ENCODE measurements around the gene GBA2. TPM values are rescaled to one million over a fixed set of nuclear protein-coding genes. Genes with fewer than 3 reads are reported as not detected.

GBA2 gene
- total and polyA plus RNA-seq, 2 experiments from 2014 or later: 135 to 157 TPM

GRCh38 chr9:35687972-35688557 lies 61.0 kb downstream of the GBA2 start:
- Histone ChIP-seq H3K9me3 (ENCODE audit: low read depth) (no peaks in the 10 kb centered on the region), H3K27me3 (no peaks in the 10 kb centered on the region), H3K36me3 (peaks cover 27% of the 10 kb centered on the region), H3K4me3 (peak overlapping the region; percentile 67), H3K27ac (peak overlapping the region; percentile 95), H3K4me1 (ENCODE audit: low read depth) (peaks cover 32% of the 10 kb centered on the region)
- TF ChIP-seq CTCF (IDR thresholded peaks at IDR 0.05; ENCODE audit: low read depth, low read length): no peak
- DNase-seq (ENCODE audit: low read depth in 1 of 2, low spot score in 1 of 2): peak in 1 of 2 donors; percentile 22

DNA sequence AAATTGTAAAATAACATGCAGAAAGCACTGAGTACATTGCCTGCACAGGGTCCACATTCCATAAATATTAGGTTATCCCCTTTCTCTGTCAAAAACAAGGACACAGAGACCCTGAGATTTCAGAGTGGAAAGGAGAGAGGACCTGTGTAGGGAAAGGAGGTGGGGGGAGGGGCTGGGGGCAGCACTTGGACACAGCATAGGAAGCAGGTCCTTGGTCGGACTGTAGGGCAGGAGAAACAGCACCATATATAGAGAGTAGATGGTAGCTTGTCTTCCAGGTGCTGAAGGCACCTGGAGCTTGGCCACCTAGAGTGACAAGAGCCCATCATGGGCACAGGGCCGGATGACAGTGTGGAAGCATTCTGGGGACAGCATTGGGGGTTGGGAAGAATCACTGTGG lies 61.7 kb downstream of the GBA2 start:
- H3K36me3 ChIP-seq: peaks cover 34% of the 10 kb centered on the region
- H3K4me1 ChIP-seq (ENCODE audit: low read depth): peaks cover 32% of the 10 kb centered on the region
- peak overlapping the region; percentile 95 for H3K27ac ChIP-seq
- H3K4me3 ChIP-seq: peak overlapping the region; percentile 67
- no peaks in the 10 kb centered on the region for H3K9me3 ChIP-seq (ENCODE audit: low read depth)
- DNase-seq (ENCODE audit: low read depth in 1 of 2, low spot score in 1 of 2): peak in 1 of 2 donors; percentile 59
- TF ChIP-seq CTCF (IDR thresholded peaks at IDR 0.05; ENCODE audit: low read depth, low read length): no peak
- H3K27me3 ChIP-seq: no peaks in the 10 kb centered on the region

Other genes starting within 250 kb of the GBA2 start
- gene TESK1, start 144.0 kb downstream of the GBA2 start, total RNA-seq: 32.4 and 42.5 TPM in 2 replicates
- gene TESK1, start 144.0 kb downstream of the GBA2 start, polyA plus RNA-seq: 30.3 and 30.8 TPM in 2 replicates
- gene CD72, start 130.8 kb downstream of the GBA2 start, total RNA-seq: 1.4 and 5.1 TPM in 2 replicates
- 2.3 and 12.3 TPM in 2 replicates for gene CD72, start 130.8 kb downstream of the GBA2 start, polyA plus RNA-seq
- gene SIT1, start 98.3 kb downstream of the GBA2 start, total RNA-seq: not detected in 2 replicates
- 0.21 and 0.46 TPM in 2 replicates for gene SIT1, start 98.3 kb downstream of the GBA2 start, polyA plus RNA-seq
- 6,299 and 17,487 TPM in 2 replicates for gene RMRP, start 91.2 kb downstream of the GBA2 start, total RNA-seq
- not detected in 2 replicates for gene RMRP, start 91.2 kb downstream of the GBA2 start, polyA plus RNA-seq
- 26.5 and 29.3 TPM in 2 replicates for gene CCDC107, start 90.9 kb downstream of the GBA2 start, total RNA-seq
- 68.5 and 75.1 TPM in 2 replicates for gene CCDC107, start 90.9 kb downstream of the GBA2 start, polyA plus RNA-seq
- 1.5 and 12.6 TPM in 2 replicates for gene ARHGEF39, start 84.0 kb downstream of the GBA2 start, total RNA-seq
- 5.6 and 36.9 TPM in 2 replicates for gene ARHGEF39, start 84.0 kb downstream of the GBA2 start, polyA plus RNA-seq
- 2.4 and 3.1 TPM in 2 replicates for gene CA9, start 75.3 kb downstream of the GBA2 start, total RNA-seq
- 2.6 and 4.9 TPM in 2 replicates for gene CA9, start 75.3 kb downstream of the GBA2 start, polyA plus RNA-seq
- 645 and 899 TPM in 2 replicates for gene TPM2, start 59.3 kb downstream of the GBA2 start, total RNA-seq
- gene TPM2, start 59.3 kb downstream of the GBA2 start, polyA plus RNA-seq: 761 and 1,591 TPM in 2 replicates
- gene TLN1, start 17.0 kb downstream of the GBA2 start, total RNA-seq: 172 and 178 TPM in 2 replicates
- 96.0 and 98.0 TPM in 2 replicates for gene TLN1, start 17.0 kb downstream of the GBA2 start, polyA plus RNA-seq
- gene CREB3, start 16.6 kb downstream of the GBA2 start, total RNA-seq: 45.7 and 51.5 TPM in 2 replicates
- 62.3 and 84.2 TPM in 2 replicates for gene CREB3, start 16.6 kb downstream of the GBA2 start, polyA plus RNA-seq
- 24.1 and 30.4 TPM in 2 replicates for gene RGP1, start 59 bp upstream of the GBA2 start, total RNA-seq
- 17.9 and 21.8 TPM in 2 replicates for gene RGP1, start 59 bp upstream of the GBA2 start, polyA plus RNA-seq
- not detected in 2 replicates for gene MSMP, start 5.0 kb upstream of the GBA2 start, total RNA-seq
- not detected in 2 replicates for gene MSMP, start 5.0 kb upstream of the GBA2 start, polyA plus RNA-seq
- gene NPR2, start 42.4 kb upstream of the GBA2 start, total RNA-seq: 12.5 and 12.6 TPM in 2 replicates
- gene NPR2, start 42.4 kb upstream of the GBA2 start, polyA plus RNA-seq: 13.2 and 16.2 TPM in 2 replicates
- 2.9 and 3.7 TPM in 2 replicates for gene SPAG8, start 63.0 kb upstream of the GBA2 start, total RNA-seq
- 4.2 and 6.1 TPM in 2 replicates for gene SPAG8, start 63.0 kb upstream of the GBA2 start, polyA plus RNA-seq
- 48.5 and 83.9 TPM in 2 replicates for gene HINT2, start 65.8 kb upstream of the GBA2 start, total RNA-seq
- 161 and 177 TPM in 2 replicates for gene HINT2, start 65.8 kb upstream of the GBA2 start, polyA plus RNA-seq
- gene FAM221B, start 79.5 kb upstream of the GBA2 start, total RNA-seq: not detected in 2 replicates
- gene FAM221B, start 79.5 kb upstream of the GBA2 start, polyA plus RNA-seq: 0.57 and 0.66 TPM in 2 replicates
- 15.0 and 17.9 TPM in 2 replicates for gene TMEM8B, start 80.0 kb upstream of the GBA2 start, total RNA-seq
- gene TMEM8B, start 80.0 kb upstream of the GBA2 start, polyA plus RNA-seq: 17.0 and 21.8 TPM in 2 replicates
- not detected in 2 replicates for gene OR13J1, start 121.2 kb upstream of the GBA2 start, total RNA-seq
- not detected in 2 replicates for gene OR13J1, start 121.2 kb upstream of the GBA2 start, polyA plus RNA-seq
- gene HRCT1, start 157.0 kb upstream of the GBA2 start, total RNA-seq: not detected in 2 replicates
- gene HRCT1, start 157.0 kb upstream of the GBA2 start, polyA plus RNA-seq: not detected in 2 replicates
- 0.07 and 0.09 TPM in 2 replicates for gene SPAAR, start 160.3 kb upstream of the GBA2 start, total RNA-seq
- gene SPAAR, start 160.3 kb upstream of the GBA2 start, polyA plus RNA-seq: 0.15 TPM in 1 of 2 replicates, not detected in the other
- gene OR2S2, start 208.9 kb upstream of the GBA2 start, total RNA-seq: not detected in 2 replicates
- gene OR2S2, start 208.9 kb upstream of the GBA2 start, polyA plus RNA-seq: not detected in 2 replicates